GM12892 (cell line): ENCODE data around the gene LMAN1L.
"Not testable (repeated sequence)": the region's sequence is repeated elsewhere in the genome, so short reads cannot be mapped to it uniquely, and the experiment has no call there.

Experiments
- DNase-seq: peaks from one replicate; pipeline ENCODE4 v3.0.0; 2011; ENCODE audit not compliant: insufficient read length
- FAIRE-seq: peaks from 2 replicates; lab custom pipeline; 2011; peaks lifted over from hg19 to GRCh38; lab: Jason Lieb, UNC
- POLR2A ChIP-seq: IDR thresholded peaks from 2 replicates; pipeline ENCODE4 v1.6.1; 2011; ENCODE audit warnings: low read depth, low read length, control low read depth
- POLR2AphosphoS5 ChIP-seq: IDR thresholded peaks from 2 replicates; pipeline ENCODE4 v1.6.1; 2011; ENCODE audit warnings: low read depth, low read length, control low read depth
- TAF1 ChIP-seq: IDR thresholded peaks from 2 replicates; pipeline ENCODE4 v1.6.1; 2011; ENCODE audit warnings: low read depth, mild to moderate bottlenecking, control low read depth, low read length, borderline replicate concordance

Gene LMAN1L

DNA sequence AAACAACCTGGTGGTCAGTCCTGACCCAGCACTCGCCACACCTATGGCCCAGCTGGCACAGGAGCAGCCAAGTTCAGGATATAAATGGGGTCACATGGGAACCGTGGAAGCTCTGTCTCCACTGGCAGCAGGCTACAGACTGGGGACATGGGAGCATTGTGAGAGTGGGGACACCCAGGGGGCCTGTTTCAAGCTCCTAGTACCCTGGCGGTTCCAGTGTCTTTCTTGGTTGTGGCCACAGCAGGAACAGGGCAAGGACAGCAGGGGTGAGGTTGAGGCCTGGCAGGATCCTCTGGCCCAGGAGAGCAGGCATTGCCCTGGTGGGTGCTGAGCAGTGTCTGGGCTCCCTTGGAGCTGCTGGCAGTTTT is 28.8 kb upstream of the LMAN1L start:
- TF ChIP-seq TAF1 = no peak
- no peak; the same call in 1 of the 2 replicates for TF ChIP-seq POLR2A
- DNase-seq = no peak
- no peak for FAIRE-seq

DNA sequence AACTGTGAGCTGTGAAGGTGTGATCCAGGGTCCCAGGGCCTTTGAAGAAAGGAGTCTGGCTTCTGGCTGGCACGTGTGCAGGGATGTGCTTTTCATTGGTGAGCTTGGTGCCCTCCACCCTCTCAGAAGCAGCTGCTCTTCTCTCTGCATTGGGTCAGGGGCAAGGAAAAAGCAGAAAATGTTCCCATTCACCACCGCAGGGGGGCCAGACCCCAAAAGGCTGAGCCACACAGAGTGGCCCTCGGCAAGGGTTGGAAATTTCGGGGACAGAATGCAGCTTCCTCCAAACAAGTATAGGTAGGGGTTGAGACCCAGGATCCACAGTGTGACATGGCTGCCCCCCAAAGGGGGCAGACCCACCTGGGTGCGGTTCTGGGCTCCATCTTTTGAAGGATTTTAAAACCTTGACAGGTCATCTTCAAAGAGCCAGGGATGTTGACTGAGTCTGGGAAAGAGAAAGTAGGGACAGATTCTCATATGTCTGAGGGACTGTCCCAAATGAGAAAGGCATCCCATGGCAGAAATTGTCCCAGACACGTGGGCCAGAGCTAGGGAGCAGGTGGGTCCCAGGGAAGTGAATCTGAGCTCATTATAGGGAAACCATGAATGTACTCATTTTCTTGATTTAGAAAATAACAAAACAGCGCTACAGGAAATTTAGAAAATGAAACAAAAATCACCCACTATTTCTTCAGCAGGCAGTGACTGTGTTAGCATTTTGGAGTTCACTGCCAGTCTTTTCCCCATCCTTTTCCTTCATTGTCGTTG is 28.0 kb upstream of the LMAN1L start:
- no peak for DNase-seq
- no peak for FAIRE-seq
- TF ChIP-seq POLR2AphosphoS5 = no peak
- no peak for TF ChIP-seq TAF1
- no peak for TF ChIP-seq POLR2A

DNA sequence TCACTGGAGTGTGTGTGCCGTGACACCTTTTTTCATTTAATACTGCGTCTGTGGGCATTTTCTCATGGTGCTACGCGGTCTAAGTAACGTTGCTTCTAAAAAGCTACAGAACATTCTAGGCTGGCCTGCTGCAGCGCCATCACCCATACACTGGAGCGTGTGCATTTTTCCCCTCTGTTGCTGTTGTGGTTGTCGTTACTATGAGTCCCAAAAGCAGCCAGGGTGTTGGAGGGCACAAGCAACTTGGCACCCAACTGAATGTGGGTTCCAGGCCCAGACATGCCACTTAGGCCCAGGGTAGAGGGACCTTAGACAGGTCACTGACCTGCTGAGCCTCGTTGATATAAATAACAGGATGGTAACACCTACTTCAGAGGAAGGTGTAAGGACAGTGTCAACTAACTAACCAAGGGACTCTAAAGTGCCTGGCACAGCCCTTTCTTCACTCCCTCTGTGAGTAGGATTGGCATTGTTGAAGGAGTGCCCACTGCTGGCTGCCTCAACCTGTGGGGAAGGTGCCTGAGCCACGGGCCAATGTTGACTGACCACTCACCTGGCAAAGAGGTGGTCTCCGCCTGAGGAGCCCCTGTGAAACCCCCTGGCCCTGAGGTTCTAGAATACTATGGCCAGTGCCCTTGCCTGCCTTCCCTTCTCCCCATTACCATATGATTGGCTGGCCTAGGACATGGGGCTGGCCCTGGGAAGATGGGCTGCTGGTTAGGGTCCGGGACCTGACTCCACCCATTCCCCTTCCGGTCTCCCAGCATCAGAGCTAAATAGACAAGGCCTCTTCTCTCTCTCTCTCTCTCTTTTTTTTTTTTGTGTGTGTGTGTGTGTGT is 27.2 kb upstream of the LMAN1L start:
- peak; percentile 75 for FAIRE-seq
- no peak for DNase-seq
- TF ChIP-seq TAF1 = no peak
- TF ChIP-seq POLR2A = no peak; the same call in 1 of the 2 replicates
- no peak for TF ChIP-seq POLR2AphosphoS5

DNA sequence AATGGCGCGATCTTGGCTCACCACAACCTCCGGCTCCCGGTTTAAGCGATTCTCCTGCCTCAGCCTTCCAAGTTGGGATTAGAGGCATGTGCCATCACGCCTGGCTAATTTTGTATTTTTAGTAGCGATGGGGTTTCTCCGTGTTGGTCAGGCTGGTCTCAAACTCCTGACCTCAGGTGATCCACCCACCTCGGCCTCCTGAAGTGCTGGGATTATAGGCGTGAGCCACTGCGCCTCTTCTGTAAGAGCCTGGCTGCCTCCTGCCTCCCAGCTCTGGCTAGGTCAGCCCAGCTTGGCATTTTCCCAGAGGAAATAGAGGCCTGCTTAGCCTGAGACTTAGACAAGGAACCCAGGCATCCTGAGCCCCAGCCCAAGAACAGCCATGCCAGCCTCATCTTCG is 26.6 kb upstream of the LMAN1L start:
- TF ChIP-seq POLR2A = peak; percentile 14; the same call in 1 of the 2 replicates
- not testable (repeated sequence) for DNase-seq, FAIRE-seq

DNA sequence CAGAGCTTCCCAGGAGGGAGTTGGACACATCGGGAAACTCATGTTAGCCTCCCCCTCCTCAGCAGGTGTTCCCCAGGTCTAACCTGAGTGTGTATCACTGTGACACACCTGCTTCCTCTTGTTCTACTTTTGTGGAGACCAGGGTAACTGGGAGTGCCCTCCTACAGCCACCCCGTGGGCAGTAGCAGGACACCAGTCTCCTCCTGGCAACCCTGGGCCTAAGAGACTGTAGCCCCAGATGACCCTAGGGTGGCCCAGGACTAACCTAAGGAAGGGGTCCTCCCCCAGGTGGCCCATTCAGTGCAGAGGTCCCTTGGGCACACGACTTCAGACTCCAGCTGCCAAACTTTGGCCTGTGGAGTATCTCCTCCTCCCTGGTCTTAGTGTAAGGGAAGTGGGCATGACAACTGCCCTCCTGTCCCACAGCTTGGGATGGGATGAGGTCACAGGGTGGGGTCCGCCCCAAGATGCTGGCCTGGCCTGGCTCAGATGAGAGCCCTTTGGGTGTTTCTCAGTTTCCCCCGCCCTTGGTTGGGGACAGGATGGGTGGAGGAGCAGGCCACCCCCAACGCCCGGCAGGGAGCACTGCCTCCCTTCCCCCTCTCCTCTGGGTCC is 26.0 kb upstream of the LMAN1L start:
- DNase-seq (no peak), FAIRE-seq (peak; percentile 83)
- TF ChIP-seq TAF1 = no peak
- no peak for TF ChIP-seq POLR2A
- TF ChIP-seq POLR2AphosphoS5 = no peak; the same call in 1 of the 2 replicates

DNA sequence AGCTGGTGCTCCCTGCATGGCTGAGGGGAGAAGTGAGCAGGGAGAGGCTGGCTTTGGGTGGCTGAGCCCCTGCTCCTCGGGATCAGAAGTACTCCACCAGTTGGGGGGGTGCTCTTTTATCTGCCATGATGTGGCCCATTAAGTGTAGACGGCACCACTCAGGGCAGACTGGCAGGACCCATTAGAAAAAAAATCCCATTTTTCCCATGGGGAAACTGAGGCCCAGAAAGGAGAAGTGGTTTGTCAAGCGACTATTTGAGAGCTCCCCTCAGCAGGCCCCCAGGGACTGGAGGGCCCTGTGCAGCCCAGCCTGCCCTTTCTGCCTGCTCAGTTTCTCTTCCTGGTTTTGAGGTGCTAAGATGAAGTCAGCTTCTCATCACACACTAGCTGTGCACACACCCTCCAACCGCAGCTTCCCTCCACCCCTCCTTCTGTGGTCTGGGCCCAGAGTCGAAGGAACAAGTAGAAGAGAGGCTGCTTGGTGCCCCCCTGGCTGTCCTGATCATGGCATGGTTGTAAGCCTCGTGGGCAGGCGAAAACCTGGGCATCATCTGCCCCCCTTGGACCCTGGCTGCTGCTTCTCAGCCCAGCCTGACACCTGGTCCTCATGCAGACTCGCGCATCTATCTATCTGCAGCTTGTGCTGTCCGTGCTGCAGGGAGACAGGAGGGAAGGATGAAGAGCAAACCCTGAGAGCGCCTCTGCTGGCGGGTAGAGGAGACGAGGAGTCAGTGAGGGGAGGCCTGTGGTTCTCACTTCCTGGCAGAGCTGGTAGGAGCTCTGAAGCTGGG is 25.2 kb upstream of the LMAN1L start:
- DNase-seq (peak; percentile 70), FAIRE-seq (no peak)
- TF ChIP-seq POLR2AphosphoS5 (no peak), POLR2A (no peak), TAF1 (0 out of 2 replicates have a peak, but pooled peaks have one; percentile 12)

DNA sequence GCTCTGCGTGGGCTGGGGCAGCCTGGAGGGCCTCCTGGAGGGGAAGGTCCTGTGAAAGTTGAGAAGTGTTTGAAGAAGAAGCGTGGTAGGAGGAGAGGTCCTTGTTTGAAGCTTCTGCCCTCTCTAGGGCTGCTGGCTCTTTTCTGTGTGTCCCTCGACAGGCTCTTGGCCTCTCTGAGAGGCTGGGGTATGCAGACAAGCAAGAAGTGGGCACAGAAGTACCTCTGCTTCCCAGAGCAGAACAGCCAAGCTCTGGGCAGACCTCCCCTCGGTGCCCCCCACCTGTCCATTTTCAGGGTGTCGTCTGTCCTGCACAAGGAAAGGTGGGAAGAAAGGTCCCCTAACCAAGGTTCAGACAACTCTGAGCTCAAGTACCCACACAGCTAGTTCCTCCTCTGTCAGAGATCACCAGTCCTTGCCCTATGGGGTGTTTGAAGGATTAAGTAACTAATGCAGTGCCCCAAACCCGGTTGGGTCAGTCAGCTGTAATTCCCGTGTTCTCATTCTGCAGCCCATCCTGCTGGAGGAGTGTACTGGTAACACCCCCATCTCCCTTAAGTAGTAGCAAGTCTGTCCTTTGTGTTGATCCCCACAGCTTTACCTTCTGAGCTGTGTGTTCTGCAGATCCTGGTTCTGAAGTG is 24.5 kb upstream of the LMAN1L start:
- DNase-seq = no peak
- TF ChIP-seq POLR2AphosphoS5 = no peak
- TF ChIP-seq POLR2A = no peak
- no peak for TF ChIP-seq TAF1
- no peak for FAIRE-seq

DNA sequence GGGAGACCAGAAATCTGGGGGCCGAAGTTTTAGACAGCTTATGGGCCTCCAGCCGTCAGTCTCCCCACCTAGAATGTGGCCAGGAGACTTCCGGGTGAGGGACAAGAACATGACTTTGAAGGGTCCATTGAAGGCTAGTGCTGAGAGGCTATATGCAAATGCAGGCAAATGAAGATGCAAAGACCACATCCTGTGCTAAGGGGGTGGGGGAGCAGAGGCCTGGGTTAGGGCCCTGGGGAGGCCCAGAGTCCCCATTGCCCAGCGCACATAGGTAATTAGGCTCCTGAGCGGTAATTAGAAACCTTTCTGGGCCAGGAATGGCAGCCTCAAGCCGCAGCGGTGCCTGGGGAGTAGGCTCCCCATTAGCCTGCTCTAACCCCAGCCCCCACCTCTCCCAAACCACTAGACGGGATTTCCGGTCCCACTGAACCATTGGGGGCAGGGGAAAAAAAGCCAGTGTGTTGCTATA is 23.9 kb upstream of the LMAN1L start:
- DNase-seq (peak; percentile 66), FAIRE-seq (peak; percentile 97)
- peak; percentile 95 for TF ChIP-seq TAF1
- TF ChIP-seq POLR2A = peak; percentile 92
- TF ChIP-seq POLR2AphosphoS5 = peak; percentile 80; the same call in 1 of the 2 replicates

DNA sequence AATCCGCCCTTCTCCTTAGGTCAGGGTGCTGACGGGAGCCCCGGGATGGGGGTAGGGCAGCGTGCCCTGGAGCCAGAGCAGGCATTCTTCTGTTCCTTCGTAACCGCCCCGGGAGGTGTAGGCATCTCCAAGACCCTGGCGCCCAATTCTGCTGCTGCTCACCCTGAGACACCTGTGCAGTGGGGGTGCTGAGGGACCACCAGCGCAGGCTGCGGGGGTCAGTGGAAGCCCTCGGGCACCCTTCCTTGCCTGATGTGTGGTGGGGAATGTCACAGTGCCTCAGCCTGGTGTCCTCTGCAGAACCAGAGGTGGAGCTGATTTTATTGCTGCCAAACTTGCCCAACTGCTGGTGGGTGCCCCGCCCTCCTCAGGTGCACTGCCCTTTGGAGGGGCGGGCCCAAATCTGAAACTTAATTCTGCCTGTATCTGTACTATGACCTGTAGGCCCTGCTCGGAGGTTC is 23.4 kb upstream of the LMAN1L start:
- peak; percentile 27 for FAIRE-seq
- 0 out of 2 replicates have a peak, but pooled peaks have one; percentile 23 for TF ChIP-seq POLR2AphosphoS5
- TF ChIP-seq TAF1 = no peak
- DNase-seq = no peak

DNA sequence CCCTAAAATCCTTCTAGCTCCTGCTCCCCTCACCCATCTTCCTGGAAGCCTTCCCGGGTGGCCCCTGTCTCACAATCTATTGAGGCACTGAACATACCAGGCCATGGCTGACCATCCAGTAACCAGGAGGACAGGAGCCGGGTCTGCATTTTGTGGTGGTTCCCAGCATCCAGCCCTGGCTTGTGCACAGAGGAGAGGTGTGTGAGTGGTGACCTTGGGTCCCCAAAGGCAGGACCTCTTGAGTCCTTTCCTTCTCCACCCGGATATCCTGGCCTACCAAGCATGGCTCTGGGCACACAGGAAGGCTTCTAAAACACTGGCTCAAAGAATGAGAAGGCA is 22.9 kb upstream of the LMAN1L start:
- no peak for DNase-seq
- FAIRE-seq = peak; percentile 86
- TF ChIP-seq POLR2AphosphoS5 = no peak; the same call in 1 of the 2 replicates
- TF ChIP-seq TAF1 = no peak
- TF ChIP-seq POLR2A = no peak
